ACC112 (cell line): ENCODE results near the gene CEP97.
"Not testable (repeated sequence)": the region's sequence is repeated elsewhere in the genome, so short reads cannot be mapped to it uniquely, and the experiment has no call there.

ENCODE experiments used
- H2AFZ ChIP-seq: fragments of 200-600 bp; sonication (generic); one replicate; pipeline ENCODE4 v1.6.0; 2017; ENCODE audit warnings: antibody characterized with exemption, low read length; ENCODE audit not compliant: unreplicated experiment
- H3K27ac ChIP-seq: fragments of 200-600 bp; sonication (generic); 2 replicates; pipeline ENCODE4 v1.5.1; 2014; ENCODE audit warnings: low read depth, mild to moderate bottlenecking, antibody characterized with exemption, low read length, moderate library complexity
- H3K27me3 ChIP-seq: fragments of 200-600 bp; sonication (generic); 2 replicates; pipeline ENCODE4 v1.6.1; 2014; ENCODE audit warnings: mild to moderate bottlenecking, antibody characterized with exemption, low read length, moderate library complexity, mixed read lengths; ENCODE audit not compliant: insufficient read depth
- H3K36me3 ChIP-seq: fragments of 200-600 bp; sonication (generic); 2 replicates; pipeline ENCODE4 v1.6.1; 2016; ENCODE audit warnings: mild to moderate bottlenecking, antibody characterized with exemption, low read length, moderate library complexity, mixed read lengths; ENCODE audit not compliant: insufficient read depth
- H3K4me1 ChIP-seq: fragments of 200-600 bp; sonication (generic); one replicate; pipeline ENCODE4 v1.6.1; 2016; ENCODE audit warnings: low read length, mixed read lengths; ENCODE audit not compliant: insufficient read depth, unreplicated experiment, control insufficient read depth
- H3K4me3 ChIP-seq: fragments of 200-600 bp; sonication (generic); 2 replicates; pipeline ENCODE4 v1.5.1; 2014; ENCODE audit warnings: mild to moderate bottlenecking, low read depth, low read length
- H3K79me2 ChIP-seq: fragments of 200-600 bp; sonication (generic); one replicate; pipeline ENCODE4 v1.6.0; 2016; ENCODE audit warnings: low read length; ENCODE audit not compliant: control insufficient read depth, unreplicated experiment, insufficient read depth

Gene CEP97

DNA sequence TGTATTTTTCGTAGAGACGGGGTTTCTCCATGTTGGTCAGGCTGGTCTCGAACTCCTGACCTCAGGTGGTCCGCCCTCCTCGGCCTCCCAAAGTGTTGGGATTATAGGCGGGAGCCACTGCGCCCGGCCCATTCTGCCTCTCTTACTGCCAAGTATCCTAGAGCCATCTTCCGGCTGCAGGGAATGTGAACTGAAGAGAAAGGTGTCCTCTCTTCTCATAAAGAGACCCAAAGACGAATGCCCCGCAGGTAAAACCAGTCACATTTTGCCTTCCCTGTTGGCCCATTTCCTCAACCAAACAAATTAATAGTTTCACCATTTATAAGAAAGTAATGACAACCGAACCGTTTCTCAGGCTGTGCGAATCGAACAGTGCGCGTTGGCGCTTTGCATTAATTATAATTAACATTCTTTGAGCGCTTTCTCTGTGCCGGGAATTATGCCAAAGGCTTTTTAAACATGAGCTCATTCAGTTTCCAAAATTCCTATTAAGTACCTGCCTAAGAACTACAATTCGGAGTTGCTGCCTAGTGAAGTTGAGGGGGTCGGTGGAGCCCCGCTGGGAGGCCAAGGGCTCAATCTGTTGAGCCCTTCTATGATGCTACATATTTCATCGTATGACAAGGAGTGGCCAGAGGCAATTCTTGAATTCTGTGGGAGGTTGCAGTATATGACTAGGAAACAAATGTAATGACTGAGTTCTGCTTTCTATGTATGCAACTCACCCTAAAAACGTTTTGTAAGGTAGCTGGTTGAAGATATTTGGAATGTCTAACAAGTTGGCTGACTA, 37.1 kb upstream of the CEP97 start:
- H3K27me3 ChIP-seq: no peaks in the 10 kb centered on the region
- peaks cover 23% of the 10 kb centered on the region for H3K4me1 ChIP-seq
- H3K4me3 ChIP-seq: peak overlapping the region; percentile 96
- peaks cover 40% of the 10 kb centered on the region for H3K79me2 ChIP-seq
- H3K36me3 ChIP-seq: peaks cover 32% of the 10 kb centered on the region
- peak overlapping the region; percentile 85 for H2AFZ ChIP-seq
- peak overlapping the region; percentile 82 for H3K27ac ChIP-seq

DNA sequence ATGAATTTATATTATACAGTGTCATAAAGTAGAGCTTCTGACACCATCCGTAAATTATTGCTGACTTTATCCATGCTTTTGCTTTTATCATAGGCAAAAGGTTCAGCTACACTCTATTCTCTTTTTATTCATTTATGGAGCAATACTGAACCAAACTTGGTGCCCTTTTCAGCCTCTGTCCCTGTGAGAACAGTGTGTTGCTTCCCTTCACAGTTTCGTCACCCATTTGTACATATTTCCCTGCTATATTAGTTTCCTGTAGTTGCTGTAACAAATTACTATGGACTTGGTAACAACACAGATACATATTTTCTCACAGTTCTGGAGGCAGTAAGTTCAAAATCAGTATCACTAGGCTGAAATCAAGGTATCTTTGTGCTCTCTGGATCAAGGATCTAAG, 35.1 kb upstream of the CEP97 start:
- Histone ChIP-seq H3K79me2 (peaks cover 23% of the 10 kb centered on the region), H3K27me3 (no peaks in the 10 kb centered on the region), H3K27ac (no peak overlapping the region), H2AFZ (no peak overlapping the region), H3K4me1 (peaks cover 13% of the 10 kb centered on the region), H3K36me3 (peaks cover 15% of the 10 kb centered on the region), H3K4me3 (no peak overlapping the region)

DNA sequence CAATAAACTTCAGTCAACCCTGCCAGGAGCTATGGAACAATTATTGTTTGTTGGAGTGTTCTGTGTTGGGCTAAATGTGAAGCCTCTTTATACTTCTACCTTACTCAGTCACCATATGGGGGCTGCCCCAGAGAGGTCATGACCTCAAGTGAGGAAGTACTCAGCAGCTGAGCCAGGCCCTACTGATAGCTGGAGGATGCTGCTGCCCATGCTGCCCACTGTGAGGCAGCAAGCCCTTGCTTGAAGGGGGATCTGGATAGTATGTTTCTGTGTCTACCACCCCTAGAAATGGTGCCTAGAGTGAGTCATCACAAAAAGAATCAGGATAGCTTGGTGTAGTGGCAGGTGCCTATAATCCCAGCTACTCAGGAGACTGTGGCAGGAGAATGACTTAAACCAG, 33.4 kb upstream of the CEP97 start:
- Histone ChIP-seq H3K4me3 (no peak overlapping the region), H3K36me3 (peaks cover under 1% of the 10 kb centered on the region; the same call in 1 of the 2 replicates), H3K79me2 (peaks cover 6% of the 10 kb centered on the region), H3K4me1 (peaks cover 6% of the 10 kb centered on the region), H3K27me3 (no peaks in the 10 kb centered on the region), H2AFZ (no peak overlapping the region), H3K27ac (no peak overlapping the region)

DNA sequence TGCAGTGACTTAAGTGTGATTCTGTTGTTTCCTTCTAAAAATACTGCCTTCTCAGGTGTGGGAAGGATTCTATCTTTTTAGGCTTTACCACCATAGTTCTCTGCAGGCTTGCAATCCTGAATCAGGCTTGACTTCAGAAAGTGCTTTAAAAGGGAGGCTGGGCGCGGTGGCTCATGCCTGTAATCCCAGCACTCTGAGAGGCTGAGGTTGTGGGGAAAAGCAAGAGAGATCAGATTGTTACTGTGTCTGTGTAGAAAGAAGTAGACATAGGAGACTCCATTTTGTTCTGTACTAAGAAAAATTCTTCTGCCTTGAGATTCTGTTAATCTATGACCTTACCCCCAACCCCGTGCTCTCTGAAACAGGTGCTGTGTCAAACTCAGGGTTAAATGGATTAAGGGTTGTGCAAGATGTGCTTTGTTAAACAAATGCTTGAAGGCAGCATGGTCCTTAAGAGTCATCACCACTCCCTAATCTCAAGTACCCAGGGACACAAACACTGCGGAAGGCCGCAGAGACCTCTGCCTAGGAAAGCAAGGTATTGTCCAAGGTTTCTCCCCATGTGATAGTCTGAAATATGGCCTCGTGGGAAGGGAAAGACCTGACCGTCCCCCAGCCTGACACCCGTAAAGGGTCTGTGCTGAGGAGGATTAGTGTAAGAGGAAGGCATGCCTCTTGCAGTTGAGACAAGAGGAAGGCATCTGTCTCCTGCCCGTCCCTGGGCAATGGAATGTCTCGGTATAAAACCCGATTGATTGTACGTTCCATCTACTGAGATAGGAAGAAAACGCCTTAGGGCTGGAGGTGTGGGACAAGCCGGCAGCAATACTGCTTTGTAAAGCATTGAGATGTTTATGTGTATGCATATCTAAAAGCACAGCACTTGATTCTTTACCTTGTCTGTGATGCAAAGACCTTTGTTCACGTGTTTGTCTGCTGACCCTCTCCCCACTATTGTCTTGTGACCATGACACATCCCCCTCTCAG, 32.4 kb upstream of the CEP97 start:
- H3K79me2 ChIP-seq, H3K36me3 ChIP-seq, H3K27me3 ChIP-seq, H3K27ac ChIP-seq, H2AFZ ChIP-seq, H3K4me1 ChIP-seq, H3K4me3 ChIP-seq: not testable (repeated sequence)

DNA sequence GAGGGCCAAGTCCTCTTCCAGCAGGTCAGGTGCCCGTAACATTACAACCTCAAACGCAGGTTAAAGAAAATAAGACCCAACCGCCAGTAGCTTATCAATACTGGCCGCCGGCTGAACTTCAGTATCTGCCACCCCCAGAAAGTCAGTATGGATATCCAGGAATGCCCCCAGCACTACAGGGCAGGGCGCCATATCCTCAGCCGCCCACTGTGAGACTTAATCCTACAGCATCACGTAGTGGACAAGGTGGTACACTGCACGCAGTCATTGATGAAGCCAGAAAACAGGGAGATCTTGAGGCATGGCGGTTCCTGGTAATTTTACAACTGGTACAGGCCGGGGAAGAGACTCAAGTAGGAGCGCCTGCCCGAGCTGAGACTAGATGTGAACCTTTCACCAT, 30.9 kb upstream of the CEP97 start:
- H3K27ac ChIP-seq, H3K4me1 ChIP-seq, H3K27me3 ChIP-seq, H3K4me3 ChIP-seq, H3K36me3 ChIP-seq, H2AFZ ChIP-seq, H3K79me2 ChIP-seq: not testable (repeated sequence)

DNA sequence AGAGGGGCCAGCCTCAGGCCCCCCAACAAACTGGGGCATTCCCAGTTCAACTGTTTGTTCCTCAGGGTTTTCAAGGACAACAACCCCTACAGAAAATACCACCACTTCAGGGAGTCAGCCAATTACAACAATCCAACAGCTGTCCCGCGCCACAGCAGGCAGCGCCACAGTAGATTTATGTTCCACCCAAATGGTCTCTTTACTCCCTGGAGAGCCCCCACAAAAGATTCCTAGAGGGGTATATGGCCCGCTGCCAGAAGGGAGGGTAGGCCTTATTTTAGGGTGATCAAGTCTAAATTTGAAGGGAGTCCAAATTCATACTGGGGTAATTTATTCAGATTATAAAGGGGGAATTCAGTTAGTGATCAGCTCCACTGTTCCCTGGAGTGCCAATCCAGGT, 29.6 kb upstream of the CEP97 start:
- not testable (repeated sequence) for H3K27me3 ChIP-seq, H2AFZ ChIP-seq, H3K27ac ChIP-seq, H3K4me3 ChIP-seq, H3K36me3 ChIP-seq, H3K79me2 ChIP-seq, H3K4me1 ChIP-seq

DNA sequence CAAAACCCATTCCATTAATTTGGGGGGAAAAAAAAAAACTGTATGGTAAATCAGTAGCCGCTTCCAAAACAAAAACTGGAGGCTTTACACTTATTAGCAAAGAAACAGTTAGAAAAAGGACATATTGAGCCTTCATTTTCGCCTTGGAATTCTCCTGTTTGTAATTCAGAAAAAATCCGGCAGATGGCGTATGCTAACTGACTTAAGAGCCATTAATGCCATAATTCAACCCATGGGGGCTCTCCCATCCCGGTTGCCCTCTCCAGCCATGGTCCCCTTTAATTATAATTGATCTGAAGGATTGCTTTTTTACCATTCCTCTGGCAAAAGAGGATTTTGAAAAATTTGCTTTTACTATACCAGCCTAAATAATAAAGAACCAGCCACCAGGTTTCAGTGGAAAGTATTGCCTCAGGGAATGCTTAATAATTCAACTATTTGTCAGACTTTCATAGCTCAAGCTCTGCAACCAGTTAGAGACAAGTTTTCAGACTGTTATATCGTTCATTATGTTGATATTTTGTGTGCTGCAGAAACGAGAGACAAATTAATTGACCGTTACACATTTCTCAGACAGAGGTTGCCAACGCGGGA, 28.5 kb upstream of the CEP97 start:
- no peaks in the 10 kb centered on the region for H3K27me3 ChIP-seq
- no peak overlapping the region for H2AFZ ChIP-seq
- H3K36me3 ChIP-seq: no peaks in the 10 kb centered on the region
- H3K79me2 ChIP-seq: no peaks in the 10 kb centered on the region
- H3K4me3 ChIP-seq: no peak overlapping the region
- no peak overlapping the region for H3K27ac ChIP-seq
- no peaks in the 10 kb centered on the region for H3K4me1 ChIP-seq

DNA sequence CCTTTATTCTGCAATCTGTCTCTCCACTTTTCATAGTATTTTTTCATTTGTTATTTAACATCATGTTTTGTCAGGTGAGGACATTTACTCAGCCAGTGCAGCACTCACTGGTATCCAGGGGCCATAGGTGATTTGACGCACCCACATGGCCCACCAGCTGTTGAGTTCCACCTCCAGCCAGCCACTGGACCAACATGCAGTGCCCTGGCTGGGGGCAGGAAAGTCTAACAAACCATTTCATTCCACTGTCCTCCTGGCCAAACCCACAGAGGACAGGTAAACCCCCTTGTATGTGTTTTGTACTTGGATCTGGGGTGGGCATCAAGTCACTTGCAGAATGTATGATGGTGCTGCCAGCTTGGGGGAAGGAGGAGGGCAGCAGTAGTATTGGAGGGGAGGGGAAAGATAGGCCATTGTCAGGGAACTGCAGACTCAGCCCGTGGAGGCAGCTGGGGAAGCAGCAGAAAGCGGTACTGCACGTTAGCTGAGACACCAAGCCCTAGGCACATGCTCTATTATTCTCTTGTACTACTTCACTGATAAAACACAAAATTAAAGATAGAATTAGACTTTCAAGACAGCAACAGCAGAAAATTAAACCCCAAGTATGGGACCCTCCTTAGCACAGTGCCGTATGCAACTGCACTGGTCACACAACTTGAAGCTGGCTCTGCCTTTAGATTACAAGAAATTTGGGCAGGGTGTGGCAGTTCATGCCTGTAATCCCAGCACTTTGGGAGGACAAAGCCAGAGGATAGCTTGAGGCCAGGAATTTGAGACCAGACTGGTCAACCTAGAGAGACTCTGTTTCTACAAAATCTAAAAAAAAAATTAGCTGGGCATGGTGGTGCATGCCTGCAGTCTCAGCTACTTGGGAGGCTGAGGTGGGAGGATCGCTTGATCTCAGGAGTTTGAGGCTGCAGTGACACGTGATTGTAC, 22.4 kb upstream of the CEP97 start:
- no peak overlapping the region for H2AFZ ChIP-seq
- H3K27ac ChIP-seq: no peak overlapping the region
- H3K4me1 ChIP-seq: no peaks in the 10 kb centered on the region
- H3K36me3 ChIP-seq: no peaks in the 10 kb centered on the region
- no peak overlapping the region for H3K4me3 ChIP-seq
- H3K27me3 ChIP-seq: no peaks in the 10 kb centered on the region
- H3K79me2 ChIP-seq: no peaks in the 10 kb centered on the region

DNA sequence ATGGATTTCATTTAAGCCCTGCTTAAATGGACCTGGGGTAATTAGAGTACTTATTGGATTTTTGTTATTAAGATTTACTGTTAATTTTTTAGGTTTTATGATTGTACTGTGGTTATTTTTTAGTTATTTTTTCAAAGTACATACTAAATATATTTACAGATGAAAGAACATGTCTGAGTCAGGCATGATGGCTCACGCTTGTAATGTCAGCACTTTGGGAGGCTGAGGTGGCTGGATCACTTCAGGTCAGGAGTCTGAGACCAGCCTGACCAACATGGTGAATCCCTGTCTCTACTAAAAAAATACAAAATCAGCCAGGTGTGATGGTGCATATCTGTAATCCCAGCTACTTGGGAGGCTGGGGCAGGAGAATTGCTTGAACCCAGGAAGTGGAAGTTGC, 21.7 kb upstream of the CEP97 start:
- Histone ChIP-seq H3K79me2 (no peaks in the 10 kb centered on the region), H3K4me3 (no peak overlapping the region), H3K36me3 (no peaks in the 10 kb centered on the region), H3K4me1 (no peaks in the 10 kb centered on the region), H3K27me3 (no peaks in the 10 kb centered on the region), H2AFZ (no peak overlapping the region), H3K27ac (no peak overlapping the region)

DNA sequence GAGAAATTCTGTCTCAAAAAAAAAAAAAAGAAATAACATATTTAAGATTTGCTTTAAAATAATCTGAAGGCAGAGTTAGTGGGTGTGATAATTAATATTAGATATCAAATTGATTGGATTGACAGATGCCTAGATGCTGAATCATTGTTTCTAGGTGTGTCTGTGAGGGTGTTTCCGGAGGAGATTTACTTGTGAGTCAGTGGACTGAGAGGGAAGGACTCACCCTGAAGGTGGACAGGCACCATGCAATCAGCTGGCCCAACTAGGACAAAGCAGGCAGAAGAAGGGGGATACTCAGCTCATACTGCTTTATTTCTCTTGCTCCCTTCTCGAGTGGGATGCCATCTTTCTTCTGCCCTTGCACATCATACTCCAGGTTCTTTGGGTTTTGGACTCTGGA, 21.2 kb upstream of the CEP97 start:
- no peak overlapping the region for H3K4me3 ChIP-seq
- no peaks in the 10 kb centered on the region for H3K79me2 ChIP-seq
- H3K36me3 ChIP-seq: no peaks in the 10 kb centered on the region
- no peak overlapping the region for H2AFZ ChIP-seq
- H3K27ac ChIP-seq: no peak overlapping the region
- H3K4me1 ChIP-seq: no peaks in the 10 kb centered on the region
- no peaks in the 10 kb centered on the region for H3K27me3 ChIP-seq
